ENCODE results near the gene GET4.

The GET4 gene

GRCh38 chr7:945556-946255 lies 69.4 kb downstream of the GET4 start:
- no peak for DNase-seq (ENCODE audit: low spot score)
